EL (cell line): ENCODE data around the gene TIFAB.

Experiments used
- DNase-seq: peaks from one replicate; pipeline ENCODE4 v3.0.0-alpha.2; 2016

Gene TIFAB

GRCh38 chr5:135481387-135481786 is 29.2 kb upstream of the TIFAB start:
- DNase-seq = no peak

- no peak for DNase-seq
Measured at GRCh38 chr5:135480511-135480910, 28.4 kb upstream of the TIFAB start.

- DNase-seq = no peak
Measured at GRCh38 chr5:135478938-135479337, 26.8 kb upstream of the TIFAB start.

GRCh38 chr5:135477613-135478066 is 25.5 kb upstream of the TIFAB start:
- no peak for DNase-seq

- DNase-seq = no peak
Measured at GRCh38 chr5:135476615-135477581, 24.7 kb upstream of the TIFAB start.

GRCh38 chr5:135473956-135474670 is 22.0 kb upstream of the TIFAB start:
- no peak for DNase-seq

GRCh38 chr5:135472141-135472540 is 20.0 kb upstream of the TIFAB start:
- DNase-seq = no peak

- DNase-seq = no peak
Measured at GRCh38 chr5:135471726-135472125, 19.6 kb upstream of the TIFAB start.

- DNase-seq = no peak
Measured at GRCh38 chr5:135469911-135470310, 17.8 kb upstream of the TIFAB start.

GRCh38 chr5:135468541-135468940 is 16.4 kb upstream of the TIFAB start:
- no peak for DNase-seq

- DNase-seq = no peak
Measured at GRCh38 chr5:135467871-135468485, 15.8 kb upstream of the TIFAB start.

GRCh38 chr5:135467051-135467625 is 15.0 kb upstream of the TIFAB start:
- no peak for DNase-seq

- DNase-seq = peak; percentile 66
Measured at GRCh38 chr5:135466178-135467050, 14.3 kb upstream of the TIFAB start.

GRCh38 chr5:135465391-135466122 is 13.4 kb upstream of the TIFAB start:
- DNase-seq = no peak

- peak; percentile 61 for DNase-seq
Measured at GRCh38 chr5:135462304-135462703, 10.2 kb upstream of the TIFAB start.

- no peak for DNase-seq
Measured at GRCh38 chr5:135461481-135462151, 9.5 kb upstream of the TIFAB start.

- no peak for DNase-seq
Measured at GRCh38 chr5:135460246-135461033, 8.3 kb upstream of the TIFAB start.

- peak; percentile 88 for DNase-seq
Measured at GRCh38 chr5:135458921-135459331, 6.8 kb upstream of the TIFAB start.

GRCh38 chr5:135458356-135458755 is 6.2 kb upstream of the TIFAB start:
- DNase-seq = no peak
